Prostate gland (tissue), 2 donors: Measurements from ENCODE around the gene OR10AD1. TPM values are rescaled to one million over a fixed set of nuclear protein-coding genes. Genes with fewer than 3 reads are reported as not detected.

ENCODE experiments used
- DNase-seq: peaks from one replicate; pipeline ENCODE4 v3.0.0-alpha.2; 2019; ENCODE audit warnings: low spot score
- H3K27ac ChIP-seq, 2 donors: fragments of 200-600 bp; sonication (generic); 2 replicates each; pipeline ENCODE4 v1.5.1; 2017 to 2019
- H3K27me3 ChIP-seq: fragments of 200-600 bp; sonication (generic); replicated peaks from 2 replicates; pipeline ENCODE4 v1.5.1; 2019; ENCODE audit not compliant: insufficient read depth
- H3K36me3 ChIP-seq, 2 donors: fragments of 200-600 bp; sonication (generic); 1 replicate in 1 of 2; 2 replicates in 1 of 2; pipeline versions ENCODE4 v1.5.1 to v1.8.1; 2017 to 2019
- H3K4me1 ChIP-seq: fragments of 200-600 bp; sonication (generic); replicated peaks from 2 replicates; pipeline ENCODE4 v1.5.1; 2019
- H3K4me3 ChIP-seq, 2 donors: fragments of 200-600 bp; sonication (generic); 2 replicates each; pipeline ENCODE4 v1.5.1; 2017 to 2019
- H3K9me3 ChIP-seq: fragments of 200-600 bp; sonication (generic); 2 replicates; pipeline ENCODE4 v1.5.1; 2017
- POLR2A ChIP-seq: fragments of 450-650 bp; IDR thresholded peaks from one replicate; pipeline ENCODE4 v1.6.1; 2016; ENCODE audit warnings: antibody characterized with exemption, mild to moderate bottlenecking
- POLR2AphosphoS5 ChIP-seq: sonication (generic); formaldehyde crosslinking; IDR thresholded peaks from one replicate; pipeline ENCODE4 v1.6.1; 2017; ENCODE audit warnings: antibody characterized with exemption
- WGBS: methylation state at CpG from one replicate; pipeline ENCODE4 v1.1.5; 2018; 5-methylcytosine and 5-hydroxymethylcytosine counted together
- intact Hi-C: fragments of 100-400 bp; cut with DNase I; formaldehyde crosslinking; loops from one replicate; pipeline ENCODE4 v1.14.2; 2022
- total RNA-seq, 2 donors: library from RNA; depleted of rRNA; stranded (reverse); fragments of >200 nt; gene quantifications; one replicate each; pipeline ENCODE4 v1.1.0, GENCODE V29; 2016
- TF ChIP-seq, protein P1 (sequence below), 4 experiments: fragments of 200-600 bp in 2 of 4; fragments of 450-650 bp in 2 of 4; sonication (generic) in 2 of 4; IDR thresholded peaks; 1 replicate in 3 of 4; 2 replicates in 1 of 4; pipeline ENCODE4 v1.5.1; 2016 to 2019; ENCODE audit warnings: antibody characterized with exemption in 4 of 4, mild to moderate bottlenecking in 2 of 4, moderate library complexity in 2 of 4

The OR10AD1 gene
- total RNA-seq, 2 donors from 2014 or later: not detected

DNA sequence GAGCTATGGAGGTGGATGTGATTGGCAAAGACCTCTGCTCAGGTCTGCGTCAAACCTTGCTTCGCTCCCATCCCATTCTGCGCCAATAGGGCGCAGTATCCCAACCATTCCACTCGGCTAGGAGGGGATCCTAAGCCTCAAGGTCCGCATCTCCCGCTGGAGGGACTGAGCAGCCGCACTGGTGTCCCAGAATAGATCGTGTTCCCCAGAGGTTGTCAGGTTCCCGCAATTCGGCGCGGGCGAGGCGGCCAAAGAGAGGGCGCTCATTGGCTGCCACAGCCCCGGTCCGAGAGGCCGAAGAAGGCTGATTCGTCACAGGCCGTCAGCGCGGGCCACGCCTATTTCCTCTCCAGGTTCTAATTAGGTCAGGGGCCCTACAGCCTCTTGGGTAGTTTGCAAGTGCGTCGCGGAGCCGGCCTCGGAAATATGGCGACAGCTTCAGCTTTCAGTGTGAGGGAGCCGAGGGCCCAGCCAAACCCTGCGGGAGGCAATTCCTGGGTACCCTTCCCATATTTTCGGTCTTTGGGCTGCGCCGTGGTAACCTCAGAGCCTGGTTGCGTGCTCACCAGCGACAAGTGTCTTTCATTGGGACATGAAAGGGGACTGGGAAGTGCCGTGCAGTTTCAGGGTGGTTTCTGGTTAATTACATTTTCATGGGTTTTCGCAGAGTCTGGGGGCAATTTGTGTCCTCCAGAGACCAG is 5.0 kb downstream of the OR10AD1 start:
- no peaks in the 10 kb centered on the region for H3K4me1 ChIP-seq
- H3K27ac ChIP-seq: peak overlapping the region; percentile 87 to 92
- no peaks in the 10 kb centered on the region for H3K27me3 ChIP-seq
- no peaks in the 10 kb centered on the region for H3K9me3 ChIP-seq
- WGBS: 0% methylated on average over 26 of the region's 39 CpGs
- TF ChIP-seq, protein P1, sequence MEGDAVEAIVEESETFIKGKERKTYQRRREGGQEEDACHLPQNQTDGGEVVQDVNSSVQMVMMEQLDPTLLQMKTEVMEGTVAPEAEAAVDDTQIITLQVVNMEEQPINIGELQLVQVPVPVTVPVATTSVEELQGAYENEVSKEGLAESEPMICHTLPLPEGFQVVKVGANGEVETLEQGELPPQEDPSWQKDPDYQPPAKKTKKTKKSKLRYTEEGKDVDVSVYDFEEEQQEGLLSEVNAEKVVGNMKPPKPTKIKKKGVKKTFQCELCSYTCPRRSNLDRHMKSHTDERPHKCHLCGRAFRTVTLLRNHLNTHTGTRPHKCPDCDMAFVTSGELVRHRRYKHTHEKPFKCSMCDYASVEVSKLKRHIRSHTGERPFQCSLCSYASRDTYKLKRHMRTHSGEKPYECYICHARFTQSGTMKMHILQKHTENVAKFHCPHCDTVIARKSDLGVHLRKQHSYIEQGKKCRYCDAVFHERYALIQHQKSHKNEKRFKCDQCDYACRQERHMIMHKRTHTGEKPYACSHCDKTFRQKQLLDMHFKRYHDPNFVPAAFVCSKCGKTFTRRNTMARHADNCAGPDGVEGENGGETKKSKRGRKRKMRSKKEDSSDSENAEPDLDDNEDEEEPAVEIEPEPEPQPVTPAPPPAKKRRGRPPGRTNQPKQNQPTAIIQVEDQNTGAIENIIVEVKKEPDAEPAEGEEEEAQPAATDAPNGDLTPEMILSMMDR (IDR thresholded peaks at IDR 0.05): peak in 1 of 4 experiments; percentile 20
- TF ChIP-seq POLR2AphosphoS5 (peak; percentile 98), POLR2A (peak; percentile 94)
- intact Hi-C loops: loop anchor here (5.0 kb wide), 1 partner anchor 154 kb away; the partner anchor contains the start of gene ZNF641
- H3K36me3 ChIP-seq: no peaks in the 10 kb centered on the region
- H3K4me3 ChIP-seq: peak overlapping the region; percentile 55 to 60
- DNase-seq: peak; percentile 96

DNA sequence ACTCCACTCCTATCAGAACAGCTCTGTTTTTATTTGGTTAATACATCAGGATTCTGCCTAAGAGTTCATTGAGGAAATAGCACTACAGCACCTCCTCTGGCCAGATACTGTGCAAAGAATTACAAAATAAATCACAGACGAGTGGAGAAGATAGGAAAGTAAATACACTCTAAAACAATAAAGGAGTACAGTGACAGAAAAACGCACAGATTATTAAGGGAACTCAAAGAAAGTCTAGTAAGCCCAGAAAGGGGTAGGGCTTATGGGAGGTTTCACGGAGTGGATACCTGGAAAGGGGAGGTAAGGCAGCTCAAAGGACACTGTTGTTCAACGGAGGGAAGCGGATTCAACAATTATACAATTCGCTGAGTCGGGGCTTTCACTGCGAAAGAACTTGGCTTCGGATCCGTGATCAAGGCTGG is 5.5 kb downstream of the OR10AD1 start:
- under 1% methylated on average over 10 of the region's 10 CpGs for WGBS
- peak overlapping the region; percentile 87 to 92 for H3K27ac ChIP-seq
- intact Hi-C loops: loop anchor here (5.0 kb wide), 1 partner anchor 155 kb away; the partner anchor contains the start of gene ZNF641
- no peak for DNase-seq
- TF ChIP-seq, protein P1 (IDR thresholded peaks at IDR 0.05): peak in 3 of 4 experiments; percentile 14 to 55 (median 43)
- no peak for TF ChIP-seq POLR2A
- peak overlapping the region; percentile 55 to 60 for H3K4me3 ChIP-seq
- H3K9me3 ChIP-seq: no peaks in the 10 kb centered on the region
- no peaks in the 10 kb centered on the region for H3K36me3 ChIP-seq
- no peaks in the 10 kb centered on the region for H3K4me1 ChIP-seq
- no peaks in the 10 kb centered on the region for H3K27me3 ChIP-seq

DNA sequence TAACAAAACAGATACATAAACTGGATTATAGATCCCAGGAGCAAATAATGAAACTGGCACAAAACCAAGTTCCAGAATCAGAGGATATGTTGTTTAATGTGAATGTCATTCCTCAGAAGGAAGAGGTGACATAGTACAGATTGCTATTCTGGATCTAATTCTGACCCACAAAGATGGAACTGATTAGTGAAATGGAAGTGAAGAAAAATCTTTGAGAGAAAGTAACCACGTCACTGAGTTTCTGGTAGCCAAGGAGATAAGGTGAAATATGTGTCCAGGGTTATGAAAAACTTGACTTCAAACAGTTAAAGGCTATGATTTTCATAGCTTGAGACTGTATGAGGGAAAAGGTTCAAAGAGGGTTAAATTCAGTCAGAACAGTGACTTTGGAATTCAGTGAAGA is 8.3 kb downstream of the OR10AD1 start:
- Histone ChIP-seq H3K27me3 (no peaks in the 10 kb centered on the region), H3K4me3 (no peak overlapping the region), H3K27ac (no peak overlapping the region), H3K36me3 (no peaks in the 10 kb centered on the region), H3K9me3 (no peaks in the 10 kb centered on the region), H3K4me1 (no peaks in the 10 kb centered on the region)
- 37% methylated on average over 1 of the region's 1 CpG for WGBS
- TF ChIP-seq, protein P1 (IDR thresholded peaks at IDR 0.05): no peak
- TF ChIP-seq POLR2AphosphoS5: no peak
- no peak for TF ChIP-seq POLR2A
- DNase-seq: no peak
- intact Hi-C loops: loop anchor here (5.0 kb wide), 1 partner anchor 158 kb away; the partner anchor contains the start of gene ZNF641

DNA sequence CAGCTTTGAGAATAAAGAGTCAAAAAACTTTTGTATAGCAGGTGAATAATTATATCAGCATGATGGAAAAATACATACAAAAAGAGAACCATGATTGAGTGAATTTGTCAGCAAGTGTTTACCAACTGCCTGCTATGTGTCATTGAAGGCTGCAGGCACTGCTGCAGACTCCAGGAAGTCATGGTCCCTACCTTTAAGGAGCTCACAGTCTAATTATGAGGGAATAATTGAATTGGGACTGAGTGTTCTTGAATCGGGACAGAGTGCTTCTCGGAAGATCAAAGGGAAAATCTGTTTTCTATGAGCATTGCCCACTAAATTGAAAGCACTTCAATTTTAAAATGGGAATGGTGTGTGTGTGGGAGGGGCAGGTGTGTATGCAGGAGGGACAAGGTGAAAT is 9.5 kb downstream of the OR10AD1 start:
- 16% methylated on average over 2 of the region's 2 CpGs for WGBS
- H3K4me3 ChIP-seq: no peak overlapping the region
- H3K27me3 ChIP-seq: no peaks in the 10 kb centered on the region
- TF ChIP-seq POLR2A (no peak), POLR2AphosphoS5 (no peak)
- TF ChIP-seq, protein P1 (IDR thresholded peaks at IDR 0.05): no peak
- no peak for DNase-seq
- no peaks in the 10 kb centered on the region for H3K9me3 ChIP-seq
- H3K36me3 ChIP-seq: no peaks in the 10 kb centered on the region
- intact Hi-C loops: no loop called here
- H3K4me1 ChIP-seq: no peaks in the 10 kb centered on the region
- no peak overlapping the region for H3K27ac ChIP-seq

DNA sequence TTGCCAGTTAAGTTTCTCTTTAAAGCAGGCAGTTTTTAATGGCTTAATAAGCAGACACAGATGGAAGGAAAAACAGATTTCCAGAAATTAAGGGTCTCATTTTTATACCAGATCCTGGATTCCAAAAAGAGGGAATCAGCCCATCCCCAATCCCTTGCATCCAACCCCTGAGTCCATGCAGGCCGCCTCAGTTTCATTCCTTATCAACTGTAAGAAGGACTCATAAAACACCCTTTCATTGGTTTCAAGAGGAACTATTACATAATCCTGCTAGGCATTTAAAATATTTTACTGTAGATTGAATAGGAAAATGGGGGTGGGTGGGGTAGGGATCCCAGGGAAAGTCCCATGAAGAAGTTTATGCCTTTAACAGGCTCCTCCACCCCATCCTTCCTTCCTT is 10.2 kb downstream of the OR10AD1 start:
- H3K27ac ChIP-seq: no peak overlapping the region
- no peak for DNase-seq
- intact Hi-C loops: no loop called here
- WGBS: 61% methylated on average over 1 of the region's 1 CpG
- no peaks in the 10 kb centered on the region for H3K9me3 ChIP-seq
- H3K4me3 ChIP-seq: no peak overlapping the region
- no peaks in the 10 kb centered on the region for H3K4me1 ChIP-seq
- no peaks in the 10 kb centered on the region for H3K27me3 ChIP-seq
- H3K36me3 ChIP-seq: no peaks in the 10 kb centered on the region
- TF ChIP-seq, protein P1 (IDR thresholded peaks at IDR 0.05): no peak
- no peak for TF ChIP-seq POLR2AphosphoS5
- no peak for TF ChIP-seq POLR2A
